GM10248 (cell line): ENCODE measurements around the gene HAUS3.
"Not testable (repeated sequence)": the region's sequence is repeated elsewhere in the genome, so short reads cannot be mapped to it uniquely, and the experiment has no call there.

Experiments
- CTCF ChIA-PET: fragments of 300-600 bp; sonication (Branson Sonifier 250); formaldehyde crosslinking; extraction: SDS; loops from one replicate; lab custom pipeline; 2021; ENCODE audit warnings: antibody characterized with exemption; lab: Yijun Ruan, JAX
- POLR2A ChIA-PET: fragments of 350-650 bp; sonication (Branson Sonifier 250); formaldehyde crosslinking; extraction: SDS; loops from one replicate; lab custom pipeline; 2020; ENCODE audit warnings: antibody characterized with exemption; lab: Yijun Ruan, JAX
- DNase-seq: peaks from one replicate; pipeline ENCODE4 v3.0.0; 2012; ENCODE audit errors: extremely low spot score
- CTCF ChIP-seq: IDR thresholded peaks from 2 replicates; pipeline ENCODE4 v1.5.1; 2012; ENCODE audit warnings: mild to moderate bottlenecking, low read depth; ENCODE audit errors: extremely low read depth, missing control alignments, control extremely low read depth

Gene HAUS3

GRCh38 chr4:2220016-2220630, 21.8 kb downstream of the HAUS3 start:
- ChIA-PET POLR2A (interaction anchor here (0.6 to 0.7 kb wide), 2 partner anchors 42 to 860 kb away, joined by 3 to 5 read pairs; partner anchors contain the start of gene MXD4), CTCF (interaction anchor here (0.7 to 7.5 kb wide), 47 partner anchors 10 to 563 kb away, joined by 3 to 82 read pairs (median 4); partner anchors contain the start of genes CFAP99, HAUS3, NELFA and POLN)
- TF ChIP-seq CTCF, result peak; percentile 96
- peak; percentile 66 for DNase-seq

DNA sequence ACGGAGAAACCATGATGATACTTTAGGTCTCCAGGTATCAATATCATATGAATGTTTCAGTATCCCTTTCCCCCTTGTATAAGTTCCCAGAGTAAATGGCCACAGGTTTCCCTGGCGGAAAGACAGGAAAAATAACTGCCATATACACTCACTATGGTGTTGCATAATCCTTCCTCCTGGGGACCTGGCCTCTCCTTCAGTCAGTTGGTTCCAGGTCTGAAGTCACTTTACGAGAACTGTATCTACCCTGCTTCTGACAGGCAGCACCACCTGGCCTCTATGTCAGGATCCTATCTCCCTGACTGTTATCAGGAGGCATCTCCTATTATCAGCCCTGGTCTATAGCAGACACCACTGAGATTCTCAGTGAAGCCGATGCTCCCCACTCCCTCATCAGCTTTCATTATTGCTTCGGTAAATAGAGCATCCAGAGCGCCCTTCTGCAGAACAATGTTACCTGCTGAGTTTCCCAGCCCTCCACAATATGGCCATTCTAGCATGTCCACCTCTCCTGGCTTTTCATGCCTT, 22.6 kb downstream of the HAUS3 start:
- DNase-seq, result no peak
- TF ChIP-seq CTCF, result no peak
- ChIA-PET CTCF (interaction anchor here (0.8 to 7.5 kb wide), 34 partner anchors 10 to 564 kb away, joined by 3 to 82 read pairs (median 4); partner anchors contain the start of genes CFAP99, HAUS3, POLN and RNF4), POLR2A (interaction anchor here (0.7 kb wide), 1 partner anchor 43 kb away, joined by 3 read pairs; the partner anchor contains the start of gene MXD4)

DNA sequence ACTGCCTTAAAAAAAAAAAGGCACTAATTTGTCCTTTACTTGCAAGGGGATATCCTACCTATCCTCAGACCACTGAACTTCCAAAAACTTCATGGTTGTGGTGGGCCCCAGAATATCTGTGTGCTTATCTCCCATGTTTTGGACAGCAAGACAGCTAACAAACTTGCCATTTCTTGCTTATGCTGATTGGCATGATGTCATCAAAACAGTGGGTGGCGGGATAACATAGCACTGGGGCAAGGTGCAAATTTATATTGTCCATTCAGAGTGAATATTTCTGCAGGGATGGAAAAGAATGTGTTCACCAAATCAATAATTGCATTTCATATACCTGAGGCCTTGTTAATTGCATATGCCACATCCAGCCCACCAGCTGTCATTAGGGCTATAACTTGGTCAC, 23.5 kb downstream of the HAUS3 start:
- POLR2A ChIA-PET, result no interaction called here
- DNase-seq, result no peak
- TF ChIP-seq CTCF, result no peak
- CTCF ChIA-PET, result interaction anchor here (1.1 to 7.5 kb wide), 5 partner anchors 10 to 244 kb away, joined by 5 to 82 read pairs (median 26); no protein-coding TSS in a partner anchor

DNA sequence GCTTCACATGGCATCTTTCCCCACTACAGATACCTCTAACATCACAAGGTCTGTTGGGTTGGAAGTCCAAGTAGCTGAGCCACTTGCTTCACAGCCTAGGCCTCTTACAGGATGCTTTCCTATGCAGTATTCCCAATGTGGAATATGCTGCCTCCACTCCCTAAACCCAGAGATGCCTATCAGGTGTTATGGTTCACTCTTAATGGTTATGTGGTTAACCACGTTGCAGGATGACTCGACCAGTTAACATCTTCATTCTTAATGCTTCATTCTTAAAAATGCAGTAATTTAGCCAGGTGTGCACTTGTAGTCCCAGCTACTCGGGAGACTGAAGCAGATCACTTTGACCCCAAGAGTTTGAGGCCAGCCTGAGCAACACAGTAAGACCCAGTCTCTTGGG, 24.2 kb downstream of the HAUS3 start:
- CTCF ChIA-PET, result interaction anchor here (1.0 to 7.5 kb wide), 4 partner anchors 8 to 233 kb away, joined by 3 to 82 read pairs (median 4); no protein-coding TSS in a partner anchor
- DNase-seq, result no peak
- POLR2A ChIA-PET, result no interaction called here
- no peak for TF ChIP-seq CTCF

DNA sequence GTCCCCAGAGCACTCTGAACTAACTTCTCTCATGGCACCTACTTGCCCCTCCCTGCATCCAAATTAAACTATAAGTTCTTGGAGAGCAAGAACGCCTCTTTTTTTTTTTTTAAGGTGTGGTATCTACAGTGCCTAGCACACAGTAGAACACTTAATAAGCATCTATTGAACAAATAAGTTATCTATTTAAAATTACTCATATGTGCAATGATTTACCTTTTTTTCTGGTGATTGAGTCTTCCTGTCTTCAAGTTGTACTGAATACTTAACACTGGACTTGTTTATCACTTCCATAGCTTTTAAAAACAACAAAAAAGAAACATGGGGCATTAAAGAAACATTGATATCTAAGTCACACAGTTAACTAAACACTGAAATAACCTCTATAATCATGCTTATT, 29.1 kb downstream of the HAUS3 start:
- no peak for TF ChIP-seq CTCF
- CTCF ChIA-PET, result interaction anchor here (1.6 kb wide), 1 partner anchor 25 kb away, joined by 3 read pairs; no protein-coding TSS in a partner anchor
- POLR2A ChIA-PET, result no interaction called here
- no peak for DNase-seq

DNA sequence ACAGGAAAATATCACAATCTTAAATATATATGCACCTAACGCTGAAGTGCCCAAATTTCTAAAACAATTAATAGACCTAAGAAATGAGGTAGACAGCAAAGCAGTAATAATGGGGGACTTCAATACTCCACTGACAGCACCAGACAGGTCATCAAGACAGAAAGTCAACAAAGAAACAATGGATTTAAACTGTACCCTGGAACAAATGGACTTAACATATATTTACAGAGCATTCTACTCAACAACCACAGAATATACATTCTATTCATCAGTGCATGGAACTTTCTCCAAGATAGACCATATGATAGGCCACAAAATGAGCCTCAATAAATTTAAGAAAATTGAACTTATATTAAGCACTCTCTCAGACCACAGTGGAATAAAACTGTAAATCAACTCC, 39.1 kb downstream of the HAUS3 start:
- POLR2A ChIA-PET, DNase-seq, CTCF ChIA-PET: not testable (repeated sequence)

DNA sequence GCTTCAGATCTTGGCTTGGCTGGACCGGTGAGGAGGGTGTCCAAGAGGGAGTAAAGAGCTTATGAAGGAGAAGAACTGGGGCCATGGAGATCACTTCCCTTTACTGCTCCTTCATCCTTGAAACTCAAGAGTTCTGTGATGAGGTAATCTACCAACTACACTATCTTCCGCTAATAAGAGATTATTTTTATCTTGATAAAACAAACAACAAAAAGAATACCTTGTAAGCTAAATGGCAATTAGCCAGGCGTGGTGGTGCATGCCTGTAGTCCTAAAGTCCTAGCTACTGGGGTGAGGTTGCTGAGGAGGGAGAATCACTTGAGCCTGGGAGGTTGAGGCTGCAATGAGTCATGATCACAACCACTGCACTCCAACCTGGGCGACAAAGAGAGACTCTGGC, 47.4 kb downstream of the HAUS3 start:
- TF ChIP-seq CTCF, result no peak
- DNase-seq, result no peak
- ChIA-PET POLR2A (no interaction called here), CTCF (interaction anchor here (0.9 kb wide), 1 partner anchor 32 kb away, joined by 3 read pairs; no protein-coding TSS in a partner anchor)
